Measurements from ENCODE around the gene GHITM.
"Not testable (repeated sequence)": the region's sequence is repeated elsewhere in the genome, so short reads cannot be mapped to it uniquely, and the experiment has no call there.

GHITM gene

DNA sequence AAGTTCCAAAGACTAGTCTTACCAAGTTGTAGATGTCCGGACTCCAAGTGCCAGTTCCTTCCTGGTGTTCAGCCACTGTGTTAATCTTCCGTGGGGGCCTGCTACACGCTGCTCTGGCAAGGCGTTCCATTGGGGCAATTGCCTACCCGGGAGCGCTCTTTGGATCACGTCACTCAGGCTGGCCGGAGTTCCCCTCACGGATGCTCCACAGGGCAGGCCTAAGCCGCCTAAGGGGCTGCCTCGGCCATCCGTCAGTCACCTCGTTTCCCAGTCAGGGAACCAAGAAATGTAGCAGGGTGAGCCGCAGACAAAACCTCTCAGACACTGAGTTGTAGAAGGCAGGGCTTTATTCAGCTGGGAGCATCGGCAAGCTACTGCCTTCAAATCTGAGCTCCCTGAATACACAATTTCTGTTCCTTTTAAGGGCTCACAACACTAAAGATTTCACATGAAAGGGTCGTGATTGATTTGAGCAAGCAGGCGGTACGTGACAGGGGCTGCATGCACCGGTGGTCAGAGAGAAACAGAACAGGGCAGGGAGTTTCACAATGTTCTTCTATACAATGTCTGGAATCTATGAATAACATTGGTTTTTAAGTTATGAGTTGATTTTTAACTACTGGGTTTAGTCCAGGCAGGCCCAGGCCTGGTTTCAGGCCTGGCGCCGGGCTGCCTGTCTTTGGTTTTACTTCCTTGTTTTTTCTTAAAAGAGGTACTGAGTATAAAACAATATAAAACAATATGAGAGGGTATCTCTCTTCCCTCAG is 32.6 kb downstream of the GHITM start:
- H3K4me3 ChIP-seq (ENCODE audit: low read depth, low read length); DNase-seq (ENCODE audit: low read depth): not testable (repeated sequence)

DNA sequence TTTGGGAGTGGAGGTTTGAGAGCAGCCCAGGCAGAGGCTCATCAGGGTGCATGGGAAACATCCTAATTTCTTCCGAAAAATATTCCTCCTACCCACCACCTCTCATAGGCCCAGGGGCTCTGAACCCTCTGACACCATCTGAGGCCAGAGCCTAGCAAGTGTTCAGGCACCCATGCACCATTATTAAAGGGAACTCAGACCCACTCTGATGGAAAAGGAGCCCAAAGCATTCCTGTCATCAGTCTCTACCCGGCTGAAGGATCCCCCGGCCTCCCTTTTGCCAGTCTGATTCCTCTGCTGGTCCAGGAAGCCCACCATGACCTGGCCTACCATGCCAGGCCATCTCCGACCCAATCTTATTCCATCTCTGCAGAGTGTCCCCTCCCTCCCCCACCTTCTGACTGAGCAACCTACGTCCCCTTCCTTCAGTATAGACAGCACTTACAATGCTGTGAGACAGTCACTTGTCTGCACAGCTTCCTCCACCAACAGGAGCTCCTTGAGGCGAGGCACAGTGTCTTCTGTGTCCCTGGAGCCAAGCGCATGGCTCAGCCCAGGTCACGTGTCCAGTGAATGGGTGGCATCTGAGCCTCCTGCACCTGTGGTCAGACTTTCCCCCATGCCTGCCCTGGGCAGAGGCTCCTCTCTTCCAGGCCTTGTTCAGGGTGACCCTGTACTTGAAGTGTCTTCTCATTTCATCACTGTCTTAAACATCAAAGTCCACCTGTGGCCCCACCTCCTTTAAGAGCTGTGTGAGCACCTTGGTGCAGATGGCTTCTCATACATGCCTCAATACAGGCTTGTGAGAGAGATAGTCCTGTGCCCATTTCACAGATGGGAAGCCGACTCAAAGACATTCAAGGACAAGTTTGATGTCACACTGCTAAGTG is 33.4 kb downstream of the GHITM start:
- no peak for DNase-seq (ENCODE audit: low read depth)
- no peak overlapping the region for H3K4me3 ChIP-seq (ENCODE audit: low read depth, low read length)

DNA sequence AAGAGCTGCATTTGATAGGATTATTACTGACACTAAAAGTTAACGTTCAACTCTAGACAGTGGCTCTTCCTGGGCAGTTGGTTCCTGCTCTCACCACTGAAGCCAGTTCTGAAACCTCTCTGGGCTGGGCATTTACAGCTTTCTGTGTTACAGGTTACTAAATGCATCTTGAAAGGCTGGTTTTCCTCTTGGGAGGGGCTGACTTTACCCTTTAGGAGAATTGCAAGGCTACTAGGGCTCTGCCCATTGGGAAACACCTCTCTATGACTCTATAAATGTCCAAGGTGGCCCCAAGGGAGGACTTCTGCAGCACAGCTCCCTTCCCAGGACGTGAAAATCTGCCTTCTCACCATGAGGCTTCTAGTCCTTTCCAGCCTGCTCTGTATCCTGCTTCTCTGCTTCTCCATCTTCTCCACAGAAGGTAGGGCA is 34.2 kb downstream of the GHITM start, which contains the start of gene GPR15LG:
Gene GPR15LG (plus strand): TSS at position 301 of the 429 bp plus-strand sequence. CDS start 51 bp downstream, at position 352.
- H3K4me3 ChIP-seq (ENCODE audit: low read depth, low read length), result no peak within 1 kb of the TSS
- DNase-seq (ENCODE audit: low read depth), result no peak

DNA sequence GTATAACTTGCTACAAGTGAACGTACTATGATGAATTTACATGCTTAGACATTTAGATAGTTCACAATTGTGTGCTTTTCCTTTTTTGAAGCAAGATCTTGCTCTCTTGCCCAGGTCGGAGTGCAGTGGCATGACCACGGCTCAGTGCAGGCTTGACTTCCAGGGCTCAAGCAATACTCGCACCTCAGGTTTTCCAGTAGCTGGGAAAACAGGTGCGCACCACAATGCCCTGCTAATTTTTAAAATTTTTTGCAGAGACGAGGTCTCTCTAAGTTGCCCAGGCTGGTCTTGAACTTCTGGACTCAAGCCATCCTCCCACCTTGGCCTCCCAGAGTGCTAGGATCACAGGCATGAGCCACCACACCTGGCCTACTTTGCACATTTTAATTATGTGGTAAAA is 36.1 kb downstream of the GHITM start:
- no peak for DNase-seq (ENCODE audit: low read depth)
- no peak overlapping the region for H3K4me3 ChIP-seq (ENCODE audit: low read depth, low read length)

DNA sequence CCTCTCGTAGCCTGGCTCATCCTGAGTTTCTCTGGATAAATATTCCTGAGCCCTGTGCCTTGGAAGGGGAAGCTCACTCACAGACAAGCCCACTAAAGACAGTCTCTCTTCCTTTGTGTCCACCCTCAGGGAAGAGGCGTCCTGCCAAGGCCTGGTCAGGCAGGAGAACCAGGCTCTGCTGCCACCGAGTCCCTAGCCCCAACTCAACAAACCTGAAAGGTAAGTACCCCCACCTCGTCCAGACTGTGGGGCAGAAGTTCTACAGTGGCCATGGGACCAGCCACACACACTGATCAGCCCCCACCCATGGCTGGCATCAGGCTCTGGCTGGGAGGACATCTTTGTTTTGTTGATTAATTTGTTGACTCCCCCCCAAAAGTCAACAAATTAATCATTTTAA is 37.0 kb downstream of the GHITM start:
- no peak for DNase-seq (ENCODE audit: low read depth)
- H3K4me3 ChIP-seq (ENCODE audit: low read depth, low read length), result no peak overlapping the region

DNA sequence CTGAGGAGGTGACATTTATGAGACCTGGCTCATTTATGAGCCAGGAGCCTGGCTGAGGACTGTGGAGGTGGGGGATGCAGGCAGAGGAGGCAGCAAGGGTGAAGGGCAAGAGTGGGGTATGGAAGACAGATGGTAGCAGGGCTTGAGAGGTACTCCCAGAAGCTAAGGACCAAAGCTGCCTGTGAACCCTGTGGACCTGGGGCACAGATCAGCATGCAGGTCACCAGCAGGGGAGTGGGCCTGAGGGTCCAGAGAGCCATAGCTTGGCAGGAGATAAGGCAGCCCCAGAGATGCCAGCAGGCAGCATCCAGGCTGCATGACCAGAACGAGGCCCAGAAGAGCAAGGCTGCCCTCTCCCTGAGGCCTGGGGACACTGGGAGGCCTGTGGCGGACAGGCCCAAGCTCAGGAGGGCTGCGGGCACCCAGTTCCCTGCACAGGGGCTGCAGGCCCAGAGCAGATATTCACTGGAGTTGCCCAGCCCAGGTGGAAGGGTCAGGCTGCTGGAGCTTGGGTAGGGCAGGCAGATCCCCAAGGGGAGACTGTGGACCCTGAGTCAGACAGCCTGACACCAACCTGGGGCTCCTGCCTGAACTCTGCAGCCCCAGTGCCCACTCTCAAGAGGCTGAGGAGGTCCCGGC is 37.6 kb downstream of the GHITM start:
- H3K4me3 ChIP-seq (ENCODE audit: low read depth, low read length), result no peak overlapping the region
- no peak for DNase-seq (ENCODE audit: low read depth)

DNA sequence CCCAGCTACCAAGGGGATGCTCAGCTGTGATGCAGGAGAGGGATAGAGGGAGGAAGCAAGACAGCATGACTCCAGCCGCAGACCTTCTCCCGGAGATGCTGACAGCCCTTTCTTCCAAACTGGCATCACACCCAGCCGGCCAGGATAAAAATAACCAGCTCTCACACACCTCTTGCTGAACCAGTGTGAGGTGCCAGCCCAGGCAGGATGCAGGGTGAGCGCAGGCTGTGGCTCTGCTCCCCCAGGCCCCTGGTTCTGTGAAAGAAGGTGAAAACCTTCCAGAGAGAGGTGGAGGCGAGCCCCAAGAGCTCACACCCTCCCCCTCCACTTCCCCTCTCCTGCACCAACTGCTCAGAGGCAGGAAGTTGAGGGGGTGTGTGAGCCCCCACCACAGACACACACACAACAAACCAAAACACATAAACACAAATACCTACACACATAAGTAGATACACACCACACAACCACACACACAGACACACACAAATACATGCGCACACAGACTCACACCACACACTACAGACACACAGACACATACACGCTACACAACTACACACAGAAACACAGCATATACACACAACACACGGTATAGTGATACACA is 38.3 kb downstream of the GHITM start:
- no peak overlapping the region for H3K4me3 ChIP-seq (ENCODE audit: low read depth, low read length)
- DNase-seq (ENCODE audit: low read depth), result no peak

DNA sequence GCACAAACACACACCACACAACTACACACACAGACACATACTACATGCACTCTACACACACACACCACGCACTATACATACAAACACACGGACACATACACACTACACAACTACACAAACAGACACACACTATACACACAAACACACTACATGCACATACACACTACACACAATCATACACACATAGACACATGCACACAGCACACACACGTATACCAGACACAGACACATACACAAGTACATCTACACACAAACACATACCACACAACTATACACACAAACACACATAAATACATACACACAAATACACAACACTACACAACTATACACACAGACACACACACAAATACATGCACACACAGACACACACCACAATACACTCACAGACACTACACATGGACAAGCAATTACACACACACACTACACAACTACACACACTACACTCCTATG is 38.9 kb downstream of the GHITM start:
- no peak overlapping the region for H3K4me3 ChIP-seq (ENCODE audit: low read depth, low read length)
- no peak for DNase-seq (ENCODE audit: low read depth)

DNA sequence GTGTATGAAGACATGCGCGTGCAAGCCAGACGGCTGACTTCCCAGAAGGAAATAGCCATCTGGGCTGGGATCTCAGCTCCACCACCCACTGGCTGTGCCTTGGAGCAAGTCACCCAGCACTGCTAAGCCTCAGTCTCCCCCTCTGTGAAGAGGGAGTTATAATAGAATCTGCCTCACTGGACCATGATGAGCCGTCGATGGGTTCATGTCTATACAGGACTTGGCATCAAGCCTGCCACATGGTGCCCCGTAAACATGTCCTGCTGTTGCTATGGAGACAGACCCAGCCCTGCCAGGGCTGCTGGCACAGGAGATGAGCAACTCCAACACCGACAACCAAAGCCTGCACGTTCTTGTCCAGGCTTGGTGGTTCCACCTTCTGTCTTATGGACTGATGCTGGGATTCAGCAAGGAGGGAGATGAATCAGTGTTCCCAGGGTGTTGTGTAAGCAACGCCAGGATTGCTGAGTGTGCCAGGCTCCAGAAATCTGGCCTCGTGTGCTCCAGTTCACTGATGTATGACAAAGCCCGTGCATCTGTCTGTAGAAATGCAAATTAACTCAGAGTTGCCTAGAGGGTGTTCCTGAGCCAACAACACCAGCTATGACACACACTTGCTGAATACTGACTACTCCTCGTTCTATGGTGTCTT is 39.9 kb downstream of the GHITM start:
- H3K4me3 ChIP-seq (ENCODE audit: low read depth, low read length), result no peak overlapping the region
- peak; percentile 6 for DNase-seq (ENCODE audit: low read depth)

DNA sequence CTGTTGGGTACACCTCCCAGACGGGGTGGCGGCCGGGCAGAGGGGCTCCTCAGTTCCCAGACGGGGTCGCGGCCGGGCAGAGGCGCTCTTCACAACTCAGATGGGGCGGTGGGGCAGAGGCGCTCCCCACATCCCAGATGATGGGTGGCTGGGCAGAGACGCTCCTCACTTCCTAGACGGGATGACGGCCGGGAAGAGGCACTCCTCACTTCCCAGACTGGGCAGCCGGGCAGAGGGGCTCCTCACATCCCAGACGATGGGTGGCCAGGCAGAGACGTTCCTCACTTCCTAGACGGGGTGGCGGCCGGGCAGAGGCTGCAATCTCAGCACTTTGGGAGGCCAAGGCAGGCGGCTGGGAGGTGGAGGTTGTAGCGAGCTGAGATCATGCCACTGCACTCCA is 41.1 kb downstream of the GHITM start:
- DNase-seq (ENCODE audit: low read depth); H3K4me3 ChIP-seq (ENCODE audit: low read depth, low read length): not testable (repeated sequence)

DNA sequence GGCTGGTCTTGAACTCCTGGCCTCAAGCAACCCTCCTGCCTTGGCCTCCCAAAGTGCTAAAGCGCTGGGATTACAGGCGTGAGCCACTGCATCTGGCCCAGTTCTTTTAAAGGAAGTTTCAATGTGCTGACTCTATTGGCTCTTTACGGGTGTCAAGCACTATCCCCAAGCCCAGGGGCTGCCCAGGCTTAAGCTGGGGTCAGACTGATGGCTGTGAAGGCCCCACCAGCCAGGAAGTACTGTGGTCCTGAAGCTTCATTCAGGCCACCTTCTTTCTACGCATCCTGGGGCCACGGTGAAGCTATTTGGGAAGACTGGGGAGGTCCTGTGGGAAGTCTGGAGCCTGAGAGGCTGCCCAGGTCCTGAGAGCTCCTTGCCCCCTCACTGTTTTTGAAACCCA is 42.3 kb downstream of the GHITM start:
- H3K4me3 ChIP-seq (ENCODE audit: low read depth, low read length), result no peak overlapping the region

DNA sequence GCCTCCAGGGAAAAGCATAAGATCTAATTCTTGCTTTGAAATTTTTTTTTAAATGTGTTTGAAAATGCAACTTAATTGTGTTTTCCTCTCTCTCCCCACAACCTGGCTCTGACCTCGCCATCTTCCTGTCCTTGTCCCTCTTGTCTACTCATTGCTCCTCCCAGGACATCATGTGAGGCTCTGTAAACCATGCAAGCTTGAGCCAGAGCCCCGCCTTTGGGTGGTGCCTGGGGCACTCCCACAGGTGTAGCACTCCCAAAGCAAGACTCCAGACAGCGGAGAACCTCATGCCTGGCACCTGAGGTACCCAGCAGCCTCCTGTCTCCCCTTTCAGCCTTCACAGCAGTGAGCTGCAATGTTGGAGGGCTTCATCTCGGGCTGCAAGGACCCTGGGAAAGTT is 45.2 kb downstream of the GHITM start:
- no peak for DNase-seq (ENCODE audit: low read depth)

More for the DNA sequence above, 42.3 kb downstream of the GHITM start:
- no peak for DNase-seq (ENCODE audit: low read depth)

DNA sequence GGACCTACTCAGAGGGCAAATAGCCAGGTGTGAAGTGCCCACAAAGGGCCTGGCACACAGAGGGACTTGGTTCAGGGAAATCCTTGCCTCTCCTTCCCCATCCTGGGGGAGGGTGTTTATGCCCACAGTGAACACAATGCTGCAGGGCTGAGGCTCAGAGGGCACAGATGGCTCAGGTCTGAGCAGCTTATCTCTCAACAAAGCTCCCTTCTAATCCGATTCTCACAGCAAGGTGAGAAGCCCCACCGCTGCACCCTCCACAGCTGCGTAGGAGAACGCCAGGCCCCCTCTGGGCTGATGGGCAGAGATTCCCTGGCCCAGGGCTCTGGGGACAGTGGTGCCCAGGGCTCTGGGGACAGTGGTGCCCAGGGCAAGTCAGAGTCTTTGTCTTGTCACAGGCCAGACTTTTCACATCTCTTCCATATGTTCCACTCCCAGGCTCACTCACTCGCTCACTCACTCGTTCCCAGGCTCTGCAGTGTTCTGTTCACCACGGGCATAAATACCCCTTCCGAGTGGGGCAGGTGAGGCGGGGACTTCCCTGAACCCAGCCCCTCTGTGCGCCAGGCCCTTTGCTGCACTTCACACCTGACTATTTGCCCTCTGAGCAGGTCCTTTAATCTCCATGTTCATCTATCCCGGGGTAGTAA is 46.3 kb downstream of the GHITM start:
- DNase-seq (ENCODE audit: low read depth), result no peak
- H3K4me3 ChIP-seq (ENCODE audit: low read depth, low read length), result no peak overlapping the region

More for the DNA sequence above, 45.2 kb downstream of the GHITM start:
- no peak overlapping the region for H3K4me3 ChIP-seq (ENCODE audit: low read depth, low read length)

DNA sequence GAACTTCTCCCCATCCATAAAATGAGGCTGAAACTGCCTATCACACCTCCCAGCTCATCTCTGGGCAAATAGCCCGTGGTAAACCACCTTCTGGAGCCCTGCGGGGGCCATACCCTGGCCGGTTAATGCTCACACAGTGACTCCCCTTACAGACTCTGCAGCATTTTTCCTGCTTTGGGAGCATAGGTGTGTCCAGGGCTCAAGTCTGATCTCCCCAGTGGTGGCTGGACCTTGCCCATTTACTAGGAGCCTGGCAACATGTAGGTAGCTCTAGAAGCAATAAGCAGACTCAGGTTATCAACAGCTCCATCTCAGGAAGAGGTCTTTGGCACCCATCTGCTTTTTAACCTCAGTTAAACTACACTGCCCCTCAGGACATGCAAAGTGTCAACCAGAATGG is 49.5 kb downstream of the GHITM start:
- DNase-seq (ENCODE audit: low read depth), result no peak

DNA sequence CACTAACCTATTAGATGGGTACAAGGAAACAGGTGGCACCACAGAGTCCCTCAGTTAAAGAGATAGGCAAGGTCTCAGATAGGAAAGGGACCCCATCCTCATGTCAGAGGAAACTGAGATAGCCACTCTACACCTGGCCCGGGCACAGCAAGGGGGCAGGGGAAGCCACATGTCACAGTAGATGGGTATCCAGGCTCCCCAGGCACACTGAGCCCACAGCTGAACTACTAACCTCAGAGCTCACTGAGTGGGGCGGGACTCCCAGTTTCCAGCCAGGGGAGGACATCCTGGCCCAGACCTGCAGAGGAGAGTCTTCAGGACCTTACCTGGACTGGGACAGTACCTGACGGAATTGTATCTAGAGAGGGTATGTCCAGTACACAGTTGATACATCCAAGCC is 51.3 kb downstream of the GHITM start:
- H3K4me3 ChIP-seq (ENCODE audit: low read depth, low read length), result no peak overlapping the region
- no peak for DNase-seq (ENCODE audit: low read depth)

More for the DNA sequence above, 49.5 kb downstream of the GHITM start:
- H3K4me3 ChIP-seq (ENCODE audit: low read depth, low read length), result no peak overlapping the region

DNA sequence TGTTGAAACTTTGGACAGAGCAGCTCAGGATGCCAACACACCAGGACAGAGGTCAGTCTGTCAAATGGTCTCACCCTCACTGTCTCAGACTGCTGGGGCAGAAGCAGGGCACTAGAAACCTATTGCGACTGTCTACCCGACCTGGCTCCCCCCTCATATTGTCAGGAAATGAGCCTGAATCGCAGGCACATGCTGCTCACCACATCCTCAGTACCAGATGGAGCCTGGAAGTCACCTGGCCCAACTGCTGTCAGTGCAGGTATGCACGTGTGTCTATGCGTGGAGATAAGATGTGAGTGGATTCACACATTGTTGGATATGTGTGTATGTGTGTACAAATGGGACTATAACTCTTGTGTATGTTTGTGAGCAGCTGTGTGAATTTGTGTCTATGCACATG is 51.8 kb downstream of the GHITM start:
- no peak overlapping the region for H3K4me3 ChIP-seq (ENCODE audit: low read depth, low read length)
- no peak for DNase-seq (ENCODE audit: low read depth)

DNA sequence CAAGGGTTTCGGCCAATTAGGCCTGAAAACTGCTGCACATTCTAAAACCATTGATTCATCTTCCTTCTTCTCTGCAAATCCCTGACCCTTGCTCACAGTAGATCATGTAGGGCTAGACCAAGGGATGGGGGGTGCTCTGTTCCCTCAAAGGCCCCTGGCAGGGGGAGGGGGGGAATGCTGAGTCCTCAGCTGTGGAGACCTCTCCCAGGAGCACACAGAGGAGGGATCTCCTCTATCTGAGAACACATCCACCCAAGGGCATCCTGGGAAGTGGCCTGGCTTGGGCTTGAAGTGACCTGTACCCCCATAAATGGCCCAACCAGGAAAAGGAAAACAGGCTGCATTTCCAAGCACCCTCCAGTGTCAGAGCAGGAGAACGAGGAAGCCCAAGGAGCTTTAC is 54.0 kb downstream of the GHITM start:
- H3K4me3 ChIP-seq (ENCODE audit: low read depth, low read length), result no peak overlapping the region
- no peak for DNase-seq (ENCODE audit: low read depth)

DNA sequence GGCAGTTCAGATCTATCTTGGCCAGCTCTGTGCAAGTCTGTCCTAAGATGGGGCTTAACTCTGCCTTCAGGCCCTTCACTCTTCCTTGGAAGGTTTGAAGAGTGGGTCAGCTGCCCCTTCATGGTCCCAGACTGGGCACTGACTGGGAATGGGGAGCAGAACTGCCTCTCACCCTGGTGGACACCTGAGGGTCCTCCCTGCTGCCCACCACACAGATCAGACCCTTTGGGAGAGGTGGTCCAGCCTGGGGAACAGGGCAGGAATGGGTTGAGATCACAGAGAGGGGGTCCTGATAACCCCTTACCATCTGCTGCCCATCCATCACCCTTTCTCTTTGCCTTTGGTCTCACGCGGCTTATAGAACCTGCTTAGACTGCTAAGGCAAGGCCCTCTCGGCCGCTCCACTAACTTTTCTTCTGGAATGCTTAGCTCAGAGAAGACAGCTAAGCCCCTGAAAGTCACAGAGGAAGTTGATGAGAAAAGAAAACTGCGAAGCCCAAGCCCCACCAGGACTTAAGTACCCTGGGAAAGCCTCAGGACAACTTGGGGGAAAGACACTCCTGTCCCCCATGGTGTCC is 54.6 kb downstream of the GHITM start:
- no peak for DNase-seq (ENCODE audit: low read depth)
- H3K4me3 ChIP-seq (ENCODE audit: low read depth, low read length), result peak overlapping the region; percentile 37
